A673 (cell line): ENCODE data around the gene CYLD. TPM values are rescaled to one million over a fixed set of nuclear protein-coding genes. Genes with fewer than 3 reads are reported as not detected.

Source experiments
- BruUV-seq: library from RNA; stranded (reverse); fragments of 400-500 nt; replicated peaks from 2 replicates; lab custom pipeline; 2021; lab: Mats Ljungman, UMichigan
- CTCF ChIA-PET: fragments of 300-600 bp; sonication (Branson Sonifier 250); formaldehyde crosslinking; loops from one replicate; lab custom pipeline; 2022; ENCODE audit warnings: antibody characterized with exemption; lab: Charles Lee
- POLR2A ChIA-PET: fragments of 300-600 bp; sonication (Branson Sonifier 250); formaldehyde crosslinking; loops from one replicate; lab custom pipeline; 2022; ENCODE audit warnings: antibody characterized with exemption; ENCODE audit not compliant: low non-redundant PET; lab: Charles Lee
- DNase-seq: peaks from one replicate; pipeline ENCODE4 v3.0.0-alpha.2; 2015; ENCODE audit warnings: low spot score
- H3K27ac ChIP-seq: fragments of 200-600 bp; sonication (generic); 2 replicates; pipeline ENCODE4 v1.5.1; 2016; ENCODE audit warnings: mixed run types, low read depth, mild to moderate bottlenecking, mixed read lengths, antibody characterized with exemption, low read length; ENCODE audit not compliant: poor library complexity, severe bottlenecking
- H3K27me3 ChIP-seq: fragments of 200-600 bp; sonication (generic); replicated peaks from 2 replicates; pipeline ENCODE4 v1.6.1; 2017; ENCODE audit warnings: mixed run types, low read depth, mild to moderate bottlenecking, mixed read lengths, antibody characterized with exemption, low read length; ENCODE audit not compliant: insufficient read depth, poor library complexity
- H3K36me3 ChIP-seq: fragments of 200-600 bp; sonication (generic); 2 replicates; pipeline ENCODE4 v1.6.1; 2016; ENCODE audit warnings: mixed run types, mild to moderate bottlenecking, mixed read lengths, antibody characterized with exemption, low read length; ENCODE audit not compliant: insufficient read depth, poor library complexity, severe bottlenecking
- H3K4me1 ChIP-seq: fragments of 200-600 bp; sonication (generic); 2 replicates; pipeline ENCODE4 v1.6.1; 2017; ENCODE audit warnings: mixed run types, mild to moderate bottlenecking, mixed read lengths, antibody characterized with exemption, low read length; ENCODE audit not compliant: insufficient read depth, poor library complexity, severe bottlenecking
- H3K4me3 ChIP-seq: fragments of 200-600 bp; sonication (generic); 2 replicates; pipeline ENCODE4 v1.5.1; 2016; ENCODE audit warnings: low read depth, mixed run types, mild to moderate bottlenecking, mixed read lengths, low read length; ENCODE audit not compliant: poor library complexity, severe bottlenecking
- H3K9me3 ChIP-seq: fragments of 200-600 bp; sonication (generic); 2 replicates; pipeline ENCODE4 v1.6.1; 2016; ENCODE audit warnings: mixed run types, low read depth, mild to moderate bottlenecking, mixed read lengths, antibody characterized with exemption, low read length; ENCODE audit not compliant: poor library complexity, severe bottlenecking
- CTCF ChIP-seq: fragments of 300-800, 200-600 bp; sonication (generic); conservative IDR thresholded peaks from 2 replicates; pipeline ENCODE4 v1.5.1; 2017; ENCODE audit warnings: low read depth, mild to moderate bottlenecking, antibody characterized with exemption, low read length, moderate library complexity, mixed read lengths
- EZH2 ChIP-seq: fragments of 200-600 bp; sonication (generic); IDR thresholded peaks from 2 replicates; pipeline ENCODE4 v1.6.1; 2017; ENCODE audit warnings: borderline replicate concordance, low read depth, mild to moderate bottlenecking, mixed read lengths, antibody characterized with exemption, low read length; ENCODE audit not compliant: poor library complexity, severe bottlenecking
- intact Hi-C: fragments of 100-400 bp; cut with micrococcal nuclease; formaldehyde crosslinking; loops from one replicate; pipeline ENCODE4 v1.10.0; 2022; ENCODE audit not compliant: unreplicated experiment
- total RNA-seq: library from RNA; stranded (reverse); gene quantifications from 2 replicates; pipeline ENCODE4 v1.2.3, GENCODE V29; 2021

CYLD gene
- total RNA-seq, 1 experiment from 2014 or later, result 6.3 TPM

DNA sequence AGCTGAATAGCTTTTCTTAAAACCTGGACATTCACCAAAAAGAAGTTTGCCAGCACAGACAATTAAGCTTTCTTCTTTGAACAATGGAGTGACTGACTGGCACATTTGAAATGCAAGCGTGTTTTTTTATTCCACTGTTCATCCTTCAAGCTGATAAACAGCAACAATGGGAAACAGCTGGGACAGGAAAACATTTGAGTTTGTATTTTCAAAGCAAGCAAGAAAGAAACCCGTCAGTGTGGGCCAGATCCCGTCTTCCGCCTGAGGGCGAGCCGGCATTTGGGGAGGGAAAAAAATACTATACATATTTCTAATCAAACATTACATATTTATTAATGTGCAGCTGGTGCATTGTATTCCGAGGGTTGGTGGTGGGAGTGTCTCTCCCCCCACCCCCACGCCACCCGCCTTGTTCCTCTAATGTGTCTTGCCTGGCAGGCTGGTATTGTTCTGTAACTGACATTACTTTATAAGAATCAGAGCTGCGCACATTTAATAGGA, 94.3 kb downstream of the CYLD start:
- Histone ChIP-seq H3K4me3 (no peak overlapping the region), H3K4me1 (no peaks in the 10 kb centered on the region), H3K36me3 (no peaks in the 10 kb centered on the region), H3K27ac (no peak overlapping the region), H3K27me3 (peaks cover 22% of the 10 kb centered on the region), H3K9me3 (peaks cover 4% of the 10 kb centered on the region)
- ChIA-PET CTCF (no interaction called here), POLR2A (no interaction called here)
- DNase-seq, result no peak
- intact Hi-C loops, result no loop called here
- no TSS peak for BruUV-seq
- TF ChIP-seq EZH2 (no peak), CTCF (no peak)

DNA sequence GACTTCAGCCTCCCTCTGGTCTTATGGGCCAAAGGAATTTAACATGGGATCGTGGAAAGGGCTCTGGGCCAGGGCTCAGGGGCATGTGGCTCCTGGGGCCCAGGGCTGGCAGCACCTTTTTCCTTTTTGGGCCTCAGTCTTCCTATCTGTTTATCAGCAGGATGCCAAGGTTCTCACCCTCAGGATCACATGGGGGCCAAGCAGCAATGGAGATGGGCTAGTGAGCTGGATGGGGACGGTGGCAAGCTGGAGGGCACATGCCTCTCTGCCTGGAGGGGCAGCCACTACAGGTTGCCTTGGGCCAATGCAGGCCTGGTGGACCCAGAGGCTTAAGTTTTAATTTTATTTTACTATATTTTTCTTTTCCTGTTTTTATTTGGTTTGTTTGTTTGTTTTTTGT, 95.4 kb downstream of the CYLD start:
- POLR2A ChIA-PET, result interaction anchor here (0.6 kb wide), 1 partner anchor 158 kb away, joined by 4 read pairs; no protein-coding TSS in a partner anchor
- no TSS peak for BruUV-seq
- intact Hi-C loops, result no loop called here
- Histone ChIP-seq H3K4me1 (no peaks in the 10 kb centered on the region), H3K9me3 (peaks cover 4% of the 10 kb centered on the region), H3K36me3 (no peaks in the 10 kb centered on the region), H3K27ac (no peak overlapping the region), H3K27me3 (peaks cover 31% of the 10 kb centered on the region), H3K4me3 (no peak overlapping the region)
- CTCF ChIA-PET, result no interaction called here
- DNase-seq, result no peak
- no peak for TF ChIP-seq CTCF
- no peak for TF ChIP-seq EZH2

- TF ChIP-seq CTCF (no peak), EZH2 (no peak)
- POLR2A ChIA-PET, result no interaction called here
- no peaks in the 10 kb centered on the region for H3K36me3 ChIP-seq
- H3K27ac ChIP-seq, result no peak overlapping the region
- H3K4me3 ChIP-seq, result no peak overlapping the region
- peaks cover 1% of the 10 kb centered on the region for H3K9me3 ChIP-seq
- no peak for DNase-seq
- no peaks in the 10 kb centered on the region for H3K4me1 ChIP-seq
- peaks cover 28% of the 10 kb centered on the region for H3K27me3 ChIP-seq
- BruUV-seq, result no TSS peak
- intact Hi-C loops, result no loop called here
- CTCF ChIA-PET, result no interaction called here
Observed at GRCh38 chr16:50838165-50838564, 96.3 kb downstream of the CYLD start.
